ENCODE results near the gene DEXI.

- no peak for TF ChIP-seq EP300 (IDR thresholded peaks at IDR 0.05)
- TF ChIP-seq CTCF (IDR thresholded peaks at IDR 0.05) = no peak
- TF ChIP-seq POLR2AphosphoS5 (IDR thresholded peaks at IDR 0.05) = no peak
- TF ChIP-seq POLR2A (IDR thresholded peaks at IDR 0.05) = no peak
Observed at GRCh38 chr16:10930755-10931093, 11.5 kb downstream of the DEXI start.
